ENCODE data around the gene RELT. TPM values are rescaled to one million over a fixed set of nuclear protein-coding genes. Genes with fewer than 3 reads are reported as not detected.

The RELT gene
- total RNA-seq, 1 experiment from 2014 or later, result 10.2 TPM

GRCh38 chr11:73358071-73358470 lies 18.1 kb upstream of the RELT start:
- peaks cover 2% of the 10 kb centered on the region for H3K23me2 ChIP-seq (ENCODE audit: insufficient read length, low read depth, low read length, poor library complexity, severe bottlenecking)
- H2AFZ ChIP-seq (ENCODE audit: low read length), result no peak overlapping the region
- H3K36me3 Mint-ChIP-seq (ENCODE audit: insufficient read depth in 1 of 3, low read depth in 3 of 3), result peaks cover 4 to 11% (median 4%) of the 10 kb centered on the region in 3 experiments; a peak in 4 of 7 replicates
- H3K27me3 ChIP-seq (ENCODE audit: insufficient read depth, low read length), result no peaks in the 10 kb centered on the region
- H3K27ac ChIP-seq (ENCODE audit: insufficient read length, low read depth, low read length), result no peak overlapping the region
- H3K4ac ChIP-seq (ENCODE audit: low read depth, low read length), result no peak overlapping the region
- H2BK5ac ChIP-seq (ENCODE audit: insufficient read length, low read length), result no peak overlapping the region
- H4K5ac ChIP-seq (ENCODE audit: insufficient read length, low read depth, low read length), result no peak overlapping the region
- H3K9me3 ChIP-seq (ENCODE audit: control insufficient read depth, low read depth, low read length), result no peaks in the 10 kb centered on the region
- no peak overlapping the region for H3K27ac Mint-ChIP-seq
- no peak for TF ChIP-seq CTCF (conservative IDR thresholded peaks at IDR 0.05)
- H3K79me1 ChIP-seq (ENCODE audit: insufficient read depth, low read depth, low read length, poor library complexity, severe bottlenecking), result no peaks in the 10 kb centered on the region
- H4K20me1 ChIP-seq (ENCODE audit: control insufficient read depth, insufficient read depth, insufficient read length), result no peaks in the 10 kb centered on the region
- H2BK20ac ChIP-seq (ENCODE audit: low read depth, low read length, poor library complexity, severe bottlenecking), result no peak overlapping the region
- H3K18ac ChIP-seq (ENCODE audit: insufficient read length, low read depth, low read length), result no peak overlapping the region
- no peak overlapping the region for H2BK15ac ChIP-seq (ENCODE audit: low read depth, low read length)
- H4K91ac ChIP-seq (ENCODE audit: insufficient read length, low read depth, low read length), result no peak overlapping the region
- no peak overlapping the region for H3K56ac ChIP-seq (ENCODE audit: insufficient read length, low read depth, low read length)
- H3K9ac ChIP-seq (ENCODE audit: extremely low read depth, insufficient read length, low read length), result no peak overlapping the region
- peaks cover 4 to 13% of the 10 kb centered on the region in 2 experiments; a peak in 3 of 4 replicates for H3K4me1 Mint-ChIP-seq
- no peak overlapping the region for H2BK120ac ChIP-seq (ENCODE audit: low read depth, low read length, poor library complexity, severe bottlenecking)
- H2AK5ac ChIP-seq (ENCODE audit: insufficient read length, low read length), result no peak overlapping the region
- no peak for DNase-seq
- no CpG with 5 or more reads among the region's 5 CpGs for WGBS (ENCODE audit: extremely low coverage, insufficient read length, low lambda C conversion rate)
- no peak overlapping the region for H3K14ac ChIP-seq (ENCODE audit: insufficient read depth, low read length)
- no peaks in the 10 kb centered on the region for H3K4me1 ChIP-seq (ENCODE audit: insufficient read depth, low read length)
- no peak overlapping the region for H3T11ph ChIP-seq (ENCODE audit: low read length)
- no peak overlapping the region for H3K4me2 ChIP-seq (ENCODE audit: insufficient read depth, insufficient read length, low read length)
- no peak overlapping the region for H2BK12ac ChIP-seq (ENCODE audit: insufficient read length, low read depth, low read length)
- no peak overlapping the region for H4K8ac ChIP-seq (replicated peaks; ENCODE audit: insufficient read length, low read depth, low read length)
- H3K79me2 ChIP-seq (ENCODE audit: insufficient read depth, low read length), result no peaks in the 10 kb centered on the region
- H3K4me3 Mint-ChIP-seq, result no peak overlapping the region
- no peaks in the 10 kb centered on the region; a peak in 1 of 5 replicates for H3K9me3 Mint-ChIP-seq
- H3K27me3 Mint-ChIP-seq (ENCODE audit: low read depth), result peaks cover 7% of the 10 kb centered on the region
- no peak overlapping the region for H3K23ac ChIP-seq (ENCODE audit: insufficient read length, low read depth, low read length)

Measured in H9 (cell line).